ENCODE results near the gene PLCL2. TPM values are rescaled to one million over a fixed set of nuclear protein-coding genes. Genes with fewer than 3 reads are reported as not detected.

Gene PLCL2
- total RNA-seq, 1 experiment from 2014 or later, result 3.0 TPM

- Histone ChIP-seq H3K27me3 (ENCODE audit: control insufficient read depth, insufficient read depth, low read length) (no peaks in the 10 kb centered on the region), H3K4me3 (ENCODE audit: low read depth in 2 of 2, low read length in 2 of 2) (no peak overlapping the region), H3K4me1 (ENCODE audit: control insufficient read depth, insufficient read depth, low read length) (no peaks in the 10 kb centered on the region), H3K9me3 (ENCODE audit: control insufficient read depth, insufficient read depth, low read depth, low read length) (no peaks in the 10 kb centered on the region), H3K36me3 (ENCODE audit: control insufficient read depth, insufficient read depth, low read length) (no peaks in the 10 kb centered on the region), H3K27ac (ENCODE audit: low read length) (no peak overlapping the region)
- BruUV-seq (replicated peaks), result no TSS peak
- POLR2A ChIA-PET, result no interaction called here
- intact Hi-C loops (cut with micrococcal nuclease; ENCODE audit: unreplicated experiment), result no loop called here
- no peak for TF ChIP-seq POLR2AphosphoS5 (IDR thresholded peaks at IDR 0.05; ENCODE audit: low read depth, low read length)
- TF ChIP-seq TCF7L2 (IDR thresholded peaks at IDR 0.05; ENCODE audit: low read depth, low read length), result no peak
- TF ChIP-seq, protein P1, sequence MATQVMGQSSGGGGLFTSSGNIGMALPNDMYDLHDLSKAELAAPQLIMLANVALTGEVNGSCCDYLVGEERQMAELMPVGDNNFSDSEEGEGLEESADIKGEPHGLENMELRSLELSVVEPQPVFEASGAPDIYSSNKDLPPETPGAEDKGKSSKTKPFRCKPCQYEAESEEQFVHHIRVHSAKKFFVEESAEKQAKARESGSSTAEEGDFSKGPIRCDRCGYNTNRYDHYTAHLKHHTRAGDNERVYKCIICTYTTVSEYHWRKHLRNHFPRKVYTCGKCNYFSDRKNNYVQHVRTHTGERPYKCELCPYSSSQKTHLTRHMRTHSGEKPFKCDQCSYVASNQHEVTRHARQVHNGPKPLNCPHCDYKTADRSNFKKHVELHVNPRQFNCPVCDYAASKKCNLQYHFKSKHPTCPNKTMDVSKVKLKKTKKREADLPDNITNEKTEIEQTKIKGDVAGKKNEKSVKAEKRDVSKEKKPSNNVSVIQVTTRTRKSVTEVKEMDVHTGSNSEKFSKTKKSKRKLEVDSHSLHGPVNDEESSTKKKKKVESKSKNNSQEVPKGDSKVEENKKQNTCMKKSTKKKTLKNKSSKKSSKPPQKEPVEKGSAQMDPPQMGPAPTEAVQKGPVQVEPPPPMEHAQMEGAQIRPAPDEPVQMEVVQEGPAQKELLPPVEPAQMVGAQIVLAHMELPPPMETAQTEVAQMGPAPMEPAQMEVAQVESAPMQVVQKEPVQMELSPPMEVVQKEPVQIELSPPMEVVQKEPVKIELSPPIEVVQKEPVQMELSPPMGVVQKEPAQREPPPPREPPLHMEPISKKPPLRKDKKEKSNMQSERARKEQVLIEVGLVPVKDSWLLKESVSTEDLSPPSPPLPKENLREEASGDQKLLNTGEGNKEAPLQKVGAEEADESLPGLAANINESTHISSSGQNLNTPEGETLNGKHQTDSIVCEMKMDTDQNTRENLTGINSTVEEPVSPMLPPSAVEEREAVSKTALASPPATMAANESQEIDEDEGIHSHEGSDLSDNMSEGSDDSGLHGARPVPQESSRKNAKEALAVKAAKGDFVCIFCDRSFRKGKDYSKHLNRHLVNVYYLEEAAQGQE (IDR thresholded peaks at IDR 0.05; ENCODE audit: insufficient read depth in 1 of 2, low read depth in 2 of 2, low read length in 1 of 2), result no peak
- TF ChIP-seq, protein P2, sequence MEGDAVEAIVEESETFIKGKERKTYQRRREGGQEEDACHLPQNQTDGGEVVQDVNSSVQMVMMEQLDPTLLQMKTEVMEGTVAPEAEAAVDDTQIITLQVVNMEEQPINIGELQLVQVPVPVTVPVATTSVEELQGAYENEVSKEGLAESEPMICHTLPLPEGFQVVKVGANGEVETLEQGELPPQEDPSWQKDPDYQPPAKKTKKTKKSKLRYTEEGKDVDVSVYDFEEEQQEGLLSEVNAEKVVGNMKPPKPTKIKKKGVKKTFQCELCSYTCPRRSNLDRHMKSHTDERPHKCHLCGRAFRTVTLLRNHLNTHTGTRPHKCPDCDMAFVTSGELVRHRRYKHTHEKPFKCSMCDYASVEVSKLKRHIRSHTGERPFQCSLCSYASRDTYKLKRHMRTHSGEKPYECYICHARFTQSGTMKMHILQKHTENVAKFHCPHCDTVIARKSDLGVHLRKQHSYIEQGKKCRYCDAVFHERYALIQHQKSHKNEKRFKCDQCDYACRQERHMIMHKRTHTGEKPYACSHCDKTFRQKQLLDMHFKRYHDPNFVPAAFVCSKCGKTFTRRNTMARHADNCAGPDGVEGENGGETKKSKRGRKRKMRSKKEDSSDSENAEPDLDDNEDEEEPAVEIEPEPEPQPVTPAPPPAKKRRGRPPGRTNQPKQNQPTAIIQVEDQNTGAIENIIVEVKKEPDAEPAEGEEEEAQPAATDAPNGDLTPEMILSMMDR (IDR thresholded peaks at IDR 0.05), result no peak
- TF ChIP-seq SIN3A (IDR thresholded peaks at IDR 0.05; ENCODE audit: borderline replicate concordance, insufficient read depth, low read depth, low read length), result no peak
- no peak for ATAC-seq
- CTCF ChIA-PET, result no interaction called here
- DNase-seq (ENCODE audit: low read depth, low spot score), result no peak
- in situ Hi-C loops (cut with HindIII; ENCODE audit: low pct_unique_long_range_greater_than_20kb, low sequenced_read_pairs), result no loop called here
These were observed 52.6 kb downstream of the PLCL2 start for GRCh38 chr3:16937326-16937845.

DNA sequence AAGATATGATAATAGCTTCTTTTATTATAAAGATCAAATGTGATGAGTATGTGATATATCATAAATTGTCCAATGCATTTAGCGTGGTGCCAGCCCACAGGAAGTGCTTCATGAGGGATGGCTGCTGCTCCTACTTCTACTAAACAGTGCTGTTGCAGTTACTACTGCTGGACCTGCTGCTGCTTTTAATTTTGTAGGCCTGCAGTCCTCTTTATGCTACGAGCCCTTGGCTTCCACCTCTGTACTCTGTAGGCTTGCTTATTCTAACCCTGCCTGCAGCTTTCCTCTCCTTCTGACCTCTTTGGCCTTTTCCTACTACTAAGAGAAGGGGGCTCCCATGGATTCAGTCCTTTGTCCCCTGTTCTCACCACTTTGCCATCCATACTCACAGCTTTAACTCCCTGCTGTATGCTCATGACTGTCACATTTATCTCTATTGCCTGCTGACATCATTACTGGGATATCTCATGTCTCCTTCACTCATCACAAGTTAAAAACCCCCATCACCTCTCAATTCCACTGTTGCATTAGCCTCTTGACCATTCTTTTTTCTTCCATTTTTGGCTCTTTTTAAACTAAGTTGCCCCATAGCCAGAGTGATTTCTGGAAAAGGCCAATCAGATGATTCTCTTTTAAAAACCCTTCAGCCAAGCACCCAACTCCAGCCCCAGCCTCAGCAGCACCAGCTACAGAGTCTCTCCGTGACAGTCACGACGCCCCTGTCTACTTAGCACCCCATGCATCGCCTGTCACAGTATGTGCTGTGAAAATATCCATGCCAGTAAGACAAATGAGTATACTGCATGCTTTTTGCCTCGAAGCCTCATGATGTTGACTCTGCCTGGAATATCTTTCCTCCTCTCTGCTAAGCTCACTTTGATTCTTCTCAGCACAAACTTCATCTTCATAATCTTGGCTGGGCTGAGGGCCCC is 56.3 kb downstream of the PLCL2 start:
- ChIA-PET CTCF (no interaction called here), POLR2A (no interaction called here)
- Histone ChIP-seq H3K9me3 (ENCODE audit: control insufficient read depth, insufficient read depth, low read depth, low read length) (no peaks in the 10 kb centered on the region), H3K27ac (ENCODE audit: low read length) (no peak overlapping the region), H3K4me1 (ENCODE audit: control insufficient read depth, insufficient read depth, low read length) (no peaks in the 10 kb centered on the region), H3K4me3 (ENCODE audit: low read depth in 2 of 2, low read length in 2 of 2) (no peak overlapping the region), H3K36me3 (ENCODE audit: control insufficient read depth, insufficient read depth, low read length) (no peaks in the 10 kb centered on the region), H3K27me3 (ENCODE audit: control insufficient read depth, insufficient read depth, low read length) (no peaks in the 10 kb centered on the region)
- no TSS peak for BruUV-seq (replicated peaks)
- TF ChIP-seq SIN3A (IDR thresholded peaks at IDR 0.05; ENCODE audit: borderline replicate concordance, insufficient read depth, low read depth, low read length) (no peak), POLR2AphosphoS5 (IDR thresholded peaks at IDR 0.05; ENCODE audit: low read depth, low read length) (no peak), TCF7L2 (IDR thresholded peaks at IDR 0.05; ENCODE audit: low read depth, low read length) (no peak)
- TF ChIP-seq, protein P1 (IDR thresholded peaks at IDR 0.05; ENCODE audit: insufficient read depth in 1 of 2, low read depth in 2 of 2, low read length in 1 of 2), result no peak
- TF ChIP-seq, protein P2 (IDR thresholded peaks at IDR 0.05), result no peak
- no peak for DNase-seq (ENCODE audit: low read depth, low spot score)
- intact Hi-C loops (cut with micrococcal nuclease; ENCODE audit: unreplicated experiment) (no loop called here), in situ Hi-C loops (cut with HindIII; ENCODE audit: low pct_unique_long_range_greater_than_20kb, low sequenced_read_pairs) (no loop called here)
- ATAC-seq, result no peak

Measured in Panc1 (cell line).